RWPE2 (cell line): Measurements from ENCODE around the gene PTTG1.

Experiments used
- ATAC-seq: fragments of 200-7000 bp; cut with Tn5 transposase; 3 replicates; pipeline ENCODE4 v1.9.1; 2021; ENCODE audit warnings: low read depth
- DNase-seq: peaks from one replicate; pipeline ENCODE4 v3.0.0-alpha.2; 2020; ENCODE audit warnings: low spot score
- H3K27ac ChIP-seq: fragments of 450-650 bp; 2 replicates; pipeline ENCODE4 v1.5.1; 2017; ENCODE audit warnings: mild to moderate bottlenecking; ENCODE audit not compliant: poor library complexity, severe bottlenecking
- H3K27me3 ChIP-seq: fragments of 250-450 bp; sonication (Bioruptor Pico); 2 replicates; pipeline ENCODE4 v1.5.1; 2021; ENCODE audit warnings: mild to moderate bottlenecking, moderate library complexity; ENCODE audit not compliant: insufficient read depth, poor library complexity, severe bottlenecking
- H3K36me3 ChIP-seq: fragments of 250-450 bp; sonication (Bioruptor Pico); 2 replicates; pipeline ENCODE4 v1.5.1; 2020; ENCODE audit warnings: low read depth, mild to moderate bottlenecking, moderate library complexity
- H3K4me1 ChIP-seq: fragments of 250-450 bp; sonication (Bioruptor Pico); 2 replicates; pipeline ENCODE4 v1.5.1; 2021; ENCODE audit warnings: mild to moderate bottlenecking, moderate library complexity; ENCODE audit not compliant: insufficient read depth, poor library complexity, severe bottlenecking
- H3K4me3 ChIP-seq: fragments of 250-450 bp; sonication (Bioruptor Pico); 2 replicates; pipeline ENCODE4 v1.5.1; 2021; ENCODE audit warnings: mild to moderate bottlenecking, moderate library complexity; ENCODE audit not compliant: severe bottlenecking
- H3K9me3 ChIP-seq: fragments of 250-450 bp; sonication (Bioruptor Pico); 2 replicates; pipeline ENCODE4 v1.5.1; 2021; ENCODE audit warnings: mild to moderate bottlenecking, moderate library complexity; ENCODE audit not compliant: severe bottlenecking
- TF ChIP-seq, protein P1 (sequence below): fragments of 450-650 bp; IDR thresholded peaks from one replicate; pipeline ENCODE4 v1.5.1; 2017; ENCODE audit warnings: mild to moderate bottlenecking, moderate library complexity; ENCODE audit not compliant: poor library complexity, severe bottlenecking

The PTTG1 gene

DNA sequence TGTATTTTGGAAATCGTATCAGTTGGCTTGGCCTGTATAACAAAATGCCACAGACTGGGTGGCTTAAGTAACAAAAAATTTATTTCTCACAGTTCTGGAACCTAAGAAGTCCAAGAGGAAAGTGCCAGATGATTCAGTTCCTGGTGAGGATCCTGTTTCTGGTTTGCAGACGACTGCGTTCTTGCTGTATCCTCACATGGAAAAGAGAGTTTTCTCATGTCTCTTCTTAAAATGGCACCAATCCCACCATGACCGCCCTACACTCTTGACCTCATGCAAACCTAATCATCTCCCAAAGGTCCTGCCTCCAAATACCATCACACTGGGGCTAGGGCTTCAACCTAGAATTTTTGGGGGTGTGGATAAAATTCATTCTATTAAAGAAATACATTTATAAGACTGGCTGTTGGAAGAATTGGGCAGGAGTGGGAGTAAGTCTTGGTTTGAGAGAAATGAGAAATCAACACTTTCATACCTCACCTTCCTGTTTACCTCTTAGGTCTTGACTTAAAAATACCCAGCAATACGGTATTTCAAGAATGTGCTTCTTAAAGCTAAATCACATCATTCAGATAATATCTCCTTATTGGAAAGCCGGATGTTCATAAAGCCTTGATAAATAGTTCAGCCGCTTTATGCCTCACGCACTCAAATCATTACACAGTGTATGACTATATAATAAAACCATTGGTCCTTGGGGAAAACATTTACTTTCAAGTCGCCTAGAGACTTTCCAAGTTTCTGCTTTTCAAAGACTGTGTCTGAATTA lies 28.7 kb downstream of the PTTG1 start:
- Histone ChIP-seq H3K27ac (no peak overlapping the region), H3K36me3 (no peaks in the 10 kb centered on the region), H3K4me1 (no peaks in the 10 kb centered on the region), H3K27me3 (peaks cover 4% of the 10 kb centered on the region), H3K4me3 (no peak overlapping the region), H3K9me3 (no peaks in the 10 kb centered on the region)
- DNase-seq (no peak), ATAC-seq (no peak)
- TF ChIP-seq, protein P1, sequence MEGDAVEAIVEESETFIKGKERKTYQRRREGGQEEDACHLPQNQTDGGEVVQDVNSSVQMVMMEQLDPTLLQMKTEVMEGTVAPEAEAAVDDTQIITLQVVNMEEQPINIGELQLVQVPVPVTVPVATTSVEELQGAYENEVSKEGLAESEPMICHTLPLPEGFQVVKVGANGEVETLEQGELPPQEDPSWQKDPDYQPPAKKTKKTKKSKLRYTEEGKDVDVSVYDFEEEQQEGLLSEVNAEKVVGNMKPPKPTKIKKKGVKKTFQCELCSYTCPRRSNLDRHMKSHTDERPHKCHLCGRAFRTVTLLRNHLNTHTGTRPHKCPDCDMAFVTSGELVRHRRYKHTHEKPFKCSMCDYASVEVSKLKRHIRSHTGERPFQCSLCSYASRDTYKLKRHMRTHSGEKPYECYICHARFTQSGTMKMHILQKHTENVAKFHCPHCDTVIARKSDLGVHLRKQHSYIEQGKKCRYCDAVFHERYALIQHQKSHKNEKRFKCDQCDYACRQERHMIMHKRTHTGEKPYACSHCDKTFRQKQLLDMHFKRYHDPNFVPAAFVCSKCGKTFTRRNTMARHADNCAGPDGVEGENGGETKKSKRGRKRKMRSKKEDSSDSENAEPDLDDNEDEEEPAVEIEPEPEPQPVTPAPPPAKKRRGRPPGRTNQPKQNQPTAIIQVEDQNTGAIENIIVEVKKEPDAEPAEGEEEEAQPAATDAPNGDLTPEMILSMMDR = no peak

DNA sequence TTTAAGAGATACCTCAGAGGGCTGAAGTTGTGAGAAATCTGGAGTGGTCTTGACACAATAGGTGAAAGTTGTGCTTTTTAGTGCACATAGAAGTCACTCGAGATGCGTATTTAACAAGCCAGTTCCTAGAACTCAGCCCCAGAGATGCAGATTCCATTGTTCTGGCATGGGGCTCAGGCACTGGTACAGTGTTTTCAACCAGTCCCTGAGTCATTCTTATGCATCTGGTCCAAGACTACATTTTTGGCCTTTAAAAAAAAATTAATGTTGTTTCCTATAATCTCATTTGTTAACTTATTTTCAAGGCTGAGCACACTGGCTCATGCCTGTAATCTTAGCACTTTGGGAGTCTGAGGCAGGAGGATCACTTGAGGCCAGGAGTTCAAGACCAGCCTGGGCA lies 29.6 kb downstream of the PTTG1 start:
- no peaks in the 10 kb centered on the region for H3K9me3 ChIP-seq
- H3K27ac ChIP-seq = no peak overlapping the region
- H3K4me1 ChIP-seq = no peaks in the 10 kb centered on the region
- ATAC-seq (no peak), DNase-seq (no peak)
- peaks cover 4% of the 10 kb centered on the region for H3K27me3 ChIP-seq
- TF ChIP-seq, protein P1 = no peak
- H3K36me3 ChIP-seq = no peaks in the 10 kb centered on the region
- H3K4me3 ChIP-seq = no peak overlapping the region

DNA sequence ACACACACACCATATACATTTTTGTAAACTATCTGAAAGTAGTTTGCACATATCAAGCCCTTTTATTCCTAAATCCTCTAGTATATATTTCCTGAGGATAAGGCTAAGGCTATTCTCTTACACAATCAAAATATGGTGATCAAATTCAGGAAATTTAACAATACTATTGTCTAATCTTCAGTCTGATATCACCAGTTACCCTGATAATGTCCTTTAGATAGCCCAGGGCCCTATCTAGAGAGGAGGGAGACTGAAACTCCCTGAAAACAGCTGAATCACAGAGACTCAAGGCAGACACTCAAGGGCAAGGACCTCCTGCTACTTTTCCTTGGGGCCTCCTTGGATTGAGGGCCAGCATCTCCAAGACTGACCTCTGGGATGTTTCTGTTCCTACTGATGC lies 30.4 kb downstream of the PTTG1 start:
- no peaks in the 10 kb centered on the region for H3K36me3 ChIP-seq
- ATAC-seq (no peak), DNase-seq (no peak)
- TF ChIP-seq, protein P1 = no peak
- H3K27ac ChIP-seq = no peak overlapping the region
- peaks cover 4% of the 10 kb centered on the region for H3K27me3 ChIP-seq
- H3K9me3 ChIP-seq = no peaks in the 10 kb centered on the region
- H3K4me3 ChIP-seq = no peak overlapping the region
- no peaks in the 10 kb centered on the region for H3K4me1 ChIP-seq

GRCh38 chr5:160452795-160453194 lies 31.1 kb downstream of the PTTG1 start:
- H3K36me3 ChIP-seq = no peaks in the 10 kb centered on the region
- ATAC-seq (no peak), DNase-seq (no peak)
- H3K4me1 ChIP-seq = no peaks in the 10 kb centered on the region
- TF ChIP-seq, protein P1 = no peak
- H3K27me3 ChIP-seq = peaks cover 4% of the 10 kb centered on the region
- H3K9me3 ChIP-seq = no peaks in the 10 kb centered on the region
- no peak overlapping the region for H3K27ac ChIP-seq
- no peak overlapping the region for H3K4me3 ChIP-seq

- Histone ChIP-seq H3K4me3 (no peak overlapping the region), H3K4me1 (no peaks in the 10 kb centered on the region), H3K27me3 (peaks cover 4% of the 10 kb centered on the region), H3K9me3 (no peaks in the 10 kb centered on the region), H3K36me3 (no peaks in the 10 kb centered on the region), H3K27ac (no peak overlapping the region)
- no peak for ATAC-seq
- DNase-seq = no peak
- TF ChIP-seq, protein P1 = no peak
These were observed 32.1 kb downstream of the PTTG1 start for GRCh38 chr5:160453751-160454150.
